Vagina (tissue), 2 donors: ENCODE data around the gene NPHS2. TPM values are rescaled to one million over a fixed set of nuclear protein-coding genes. Genes with fewer than 3 reads are reported as not detected.

Source experiments
- DNase-seq, 2 donors: peaks; one replicate each; pipeline ENCODE4 v3.0.0-alpha.2; 2017; ENCODE audit errors: extremely low spot score in 2 of 2
- H3K27ac ChIP-seq: fragments of 200-600 bp; sonication (generic); one replicate; pipeline ENCODE4 v1.5.1; 2019
- H3K27me3 ChIP-seq: fragments of 200-600 bp; sonication (generic); one replicate; pipeline ENCODE4 v1.5.1; 2019
- H3K36me3 ChIP-seq, 2 donors: fragments of 200-600 bp; sonication (generic); one replicate each; pipeline ENCODE4 v1.5.1; 2017 to 2019
- H3K4me1 ChIP-seq: fragments of 200-600 bp; sonication (generic); one replicate; pipeline ENCODE4 v1.5.1; 2019
- H3K4me3 ChIP-seq, 2 donors: fragments of 200-600 bp; sonication (generic); 1 replicate in 1 of 2; 2 replicates in 1 of 2; pipeline ENCODE4 v1.5.1; 2016 to 2019
- H3K9me3 ChIP-seq: fragments of 200-600 bp; sonication (generic); one replicate; pipeline ENCODE4 v1.5.1; 2019
- CTCF ChIP-seq, 3 experiments: fragments of 450-650 bp in 2 of 3; fragments of 200-600 bp in 1 of 3; sonication (generic) in 1 of 3; IDR thresholded peaks; one replicate each; pipeline ENCODE4 v1.5.1; 2017 to 2019; ENCODE audit warnings: antibody characterized with exemption in 3 of 3, mild to moderate bottlenecking in 2 of 3, moderate library complexity in 2 of 3
- POLR2A ChIP-seq, 2 donors: fragments of 450-650 bp; IDR thresholded peaks; one replicate each; pipeline ENCODE4 v1.6.1; 2017; ENCODE audit warnings: antibody characterized with exemption in 2 of 2, mild to moderate bottlenecking in 2 of 2, moderate library complexity in 2 of 2
- POLR2AphosphoS5 ChIP-seq, 2 donors: sonication (generic); formaldehyde crosslinking; IDR thresholded peaks; one replicate each; pipeline ENCODE4 v1.9.0; 2017; ENCODE audit warnings: antibody characterized with exemption in 2 of 2, mild to moderate bottlenecking in 2 of 2, low read depth in 1 of 2; ENCODE audit not compliant: insufficient read depth in 1 of 2
- intact Hi-C: fragments of 100-400 bp; cut with DNase I; formaldehyde crosslinking; loops from one replicate; pipeline ENCODE4 v1.15.1; 2023
- total RNA-seq: library from RNA; depleted of rRNA; stranded (reverse); fragments of >200 nt; gene quantifications from one replicate; pipeline ENCODE4 v1.2.3, GENCODE V29; 2016

NPHS2 gene
- total RNA-seq, 1 donor from 2014 or later, result not detected

GRCh38 chr1:179558078-179558477 is 17.7 kb downstream of the NPHS2 start:
- intact Hi-C loops, result no loop called here
- H3K4me3 ChIP-seq, result no peak overlapping the region
- no peaks in the 10 kb centered on the region for H3K4me1 ChIP-seq
- no peak for DNase-seq
- TF ChIP-seq POLR2AphosphoS5 (IDR thresholded peaks at IDR 0.05; ENCODE audit: insufficient read depth in 1 of 2, low read depth in 1 of 2) (no peak), POLR2A (IDR thresholded peaks at IDR 0.05) (no peak), CTCF (IDR thresholded peaks at IDR 0.05) (no peak)
- no peak overlapping the region for H3K27ac ChIP-seq
- no peaks in the 10 kb centered on the region for H3K36me3 ChIP-seq
- no peaks in the 10 kb centered on the region for H3K9me3 ChIP-seq
- no peaks in the 10 kb centered on the region for H3K27me3 ChIP-seq

- Histone ChIP-seq H3K4me3 (no peak overlapping the region), H3K9me3 (no peaks in the 10 kb centered on the region), H3K4me1 (no peaks in the 10 kb centered on the region), H3K27me3 (no peaks in the 10 kb centered on the region), H3K36me3 (no peaks in the 10 kb centered on the region), H3K27ac (no peak overlapping the region)
- TF ChIP-seq POLR2A (IDR thresholded peaks at IDR 0.05) (no peak), POLR2AphosphoS5 (IDR thresholded peaks at IDR 0.05; ENCODE audit: insufficient read depth in 1 of 2, low read depth in 1 of 2) (no peak), CTCF (IDR thresholded peaks at IDR 0.05) (no peak)
- no peak for DNase-seq
- intact Hi-C loops, result no loop called here
These were observed 21.3 kb downstream of the NPHS2 start for GRCh38 chr1:179554427-179554826.

- DNase-seq, result no peak
- TF ChIP-seq CTCF (IDR thresholded peaks at IDR 0.05) (no peak), POLR2A (IDR thresholded peaks at IDR 0.05) (no peak)
- intact Hi-C loops, result no loop called here
These were observed 24.7 kb downstream of the NPHS2 start for GRCh38 chr1:179550746-179551682.

DNA sequence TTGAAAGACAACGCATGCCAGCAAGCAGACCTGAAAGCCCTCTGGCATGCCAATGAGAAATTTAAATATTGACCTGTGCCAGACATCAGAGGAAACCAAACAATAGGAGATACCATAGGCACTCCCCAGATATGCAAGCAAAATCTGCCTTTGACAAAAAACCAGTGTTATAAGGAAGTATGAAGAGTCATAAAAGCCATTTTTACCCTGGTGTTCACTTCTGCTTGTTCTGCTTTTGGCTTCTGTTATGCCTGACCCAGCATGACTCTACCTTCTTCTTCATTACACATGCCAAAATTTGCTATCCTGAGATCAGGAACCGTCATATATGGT is 26.4 kb downstream of the NPHS2 start:
- Histone ChIP-seq H3K4me3 (no peak overlapping the region), H3K27ac (no peak overlapping the region), H3K4me1 (no peaks in the 10 kb centered on the region), H3K9me3 (no peaks in the 10 kb centered on the region), H3K36me3 (no peaks in the 10 kb centered on the region), H3K27me3 (no peaks in the 10 kb centered on the region)
- DNase-seq, result no peak
- TF ChIP-seq POLR2A (IDR thresholded peaks at IDR 0.05), result no peak
- no peak for TF ChIP-seq CTCF (IDR thresholded peaks at IDR 0.05)
- TF ChIP-seq POLR2AphosphoS5 (IDR thresholded peaks at IDR 0.05; ENCODE audit: insufficient read depth in 1 of 2, low read depth in 1 of 2), result no peak
- intact Hi-C loops, result no loop called here

More at GRCh38 chr1:179550746-179551682, 24.7 kb downstream of the NPHS2 start:
- H3K36me3 ChIP-seq, result no peaks in the 10 kb centered on the region
- no peaks in the 10 kb centered on the region for H3K4me1 ChIP-seq
- H3K27me3 ChIP-seq, result no peaks in the 10 kb centered on the region
- no peak overlapping the region for H3K4me3 ChIP-seq
- no peak overlapping the region for H3K27ac ChIP-seq
- H3K9me3 ChIP-seq, result no peaks in the 10 kb centered on the region

DNA sequence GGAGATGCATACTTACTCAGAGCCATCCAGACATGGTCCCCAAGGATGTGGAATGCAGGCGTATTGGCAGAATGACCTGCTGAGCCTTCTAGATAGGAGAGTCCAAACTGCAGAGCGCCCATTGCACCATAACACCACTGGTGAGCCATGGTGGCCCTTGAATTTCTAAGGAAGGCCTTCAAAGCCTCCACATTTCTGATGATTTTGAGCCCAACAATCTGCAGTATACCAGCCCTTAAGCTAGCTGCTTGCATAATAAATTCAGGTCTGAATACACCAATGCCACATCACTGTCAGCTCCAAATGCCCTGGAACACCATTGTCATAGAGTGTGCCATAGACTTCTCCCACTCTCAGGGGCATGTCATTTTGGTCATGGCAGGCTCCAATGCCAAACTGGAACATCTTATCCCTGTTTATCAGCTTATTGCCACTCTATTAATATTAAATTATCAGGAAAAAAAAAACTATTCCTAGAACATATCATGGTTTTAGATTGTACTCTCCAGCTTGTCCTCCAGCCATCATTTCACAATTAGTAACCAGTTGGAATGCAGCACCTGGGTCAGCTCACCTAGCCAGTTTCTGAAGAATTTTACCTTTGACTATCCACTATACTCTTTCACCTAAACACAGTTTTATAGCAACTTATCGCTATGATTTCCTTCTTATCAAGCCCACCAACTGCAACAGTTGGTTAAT is 26.9 kb downstream of the NPHS2 start:
- H3K4me1 ChIP-seq, result no peaks in the 10 kb centered on the region
- no peak overlapping the region for H3K4me3 ChIP-seq
- no peak overlapping the region for H3K27ac ChIP-seq
- no peaks in the 10 kb centered on the region for H3K27me3 ChIP-seq
- TF ChIP-seq POLR2AphosphoS5 (IDR thresholded peaks at IDR 0.05; ENCODE audit: insufficient read depth in 1 of 2, low read depth in 1 of 2) (no peak), CTCF (IDR thresholded peaks at IDR 0.05) (no peak), POLR2A (IDR thresholded peaks at IDR 0.05) (no peak)
- intact Hi-C loops, result no loop called here
- H3K36me3 ChIP-seq, result no peaks in the 10 kb centered on the region
- H3K9me3 ChIP-seq, result no peaks in the 10 kb centered on the region
- DNase-seq, result no peak
